Measurements from ENCODE around the gene MAP2K6.

The MAP2K6 gene

GRCh38 chr17:69525920-69526841, 111.7 kb downstream of the MAP2K6 start:
- peak; percentile 63 for DNase-seq (ENCODE audit: insufficient read length, low spot score)
- FAIRE-seq: peak; percentile 23

GRCh38 chr17:69528035-69528434, 113.5 kb downstream of the MAP2K6 start:
- DNase-seq (ENCODE audit: insufficient read length, low spot score): no peak
- FAIRE-seq: no peak

- no peak for DNase-seq (ENCODE audit: insufficient read length, low spot score)
- FAIRE-seq: peak; percentile 59
These were observed 119.2 kb downstream of the MAP2K6 start for GRCh38 chr17:69533481-69534234.

GRCh38 chr17:69534235-69534621, 119.7 kb downstream of the MAP2K6 start:
- no peak for DNase-seq (ENCODE audit: insufficient read length, low spot score)
- FAIRE-seq: no peak

GRCh38 chr17:69535016-69535570, 120.6 kb downstream of the MAP2K6 start:
- DNase-seq (ENCODE audit: insufficient read length, low spot score): no peak
- no peak for FAIRE-seq

- FAIRE-seq: no peak
- DNase-seq (ENCODE audit: insufficient read length, low spot score): no peak
These were observed 124.3 kb downstream of the MAP2K6 start for GRCh38 chr17:69538795-69539194.

GRCh38 chr17:69539274-69539673, 124.8 kb downstream of the MAP2K6 start:
- FAIRE-seq (no peak), DNase-seq (ENCODE audit: insufficient read length, low spot score) (no peak)

GRCh38 chr17:69539781-69540319, 125.4 kb downstream of the MAP2K6 start:
- DNase-seq (ENCODE audit: insufficient read length, low spot score): peak; percentile 43
- FAIRE-seq: peak; percentile 82

- FAIRE-seq (no peak), DNase-seq (ENCODE audit: insufficient read length, low spot score) (no peak)
These were observed 125.9 kb downstream of the MAP2K6 start for GRCh38 chr17:69540356-69540755.

GRCh38 chr17:69547230-69547629, 132.7 kb downstream of the MAP2K6 start:
- FAIRE-seq: no peak
- no peak for DNase-seq (ENCODE audit: insufficient read length, low spot score)

- FAIRE-seq (no peak), DNase-seq (ENCODE audit: insufficient read length, low spot score) (no peak)
These were observed 133.4 kb downstream of the MAP2K6 start for GRCh38 chr17:69547947-69548346.

GRCh38 chr17:69551212-69552010, 136.9 kb downstream of the MAP2K6 start:
- no peak for DNase-seq (ENCODE audit: insufficient read length, low spot score)
- no peak for FAIRE-seq

- FAIRE-seq (no peak), DNase-seq (ENCODE audit: insufficient read length, low spot score) (no peak)
These were observed 138.6 kb downstream of the MAP2K6 start for GRCh38 chr17:69552986-69553667.

- DNase-seq (ENCODE audit: insufficient read length, low spot score) (no peak), FAIRE-seq (no peak)
These were observed 140.6 kb downstream of the MAP2K6 start for GRCh38 chr17:69555056-69555455.

- FAIRE-seq: no peak
These were observed 142.8 kb downstream of the MAP2K6 start for GRCh38 chr17:69557339-69557738.

GRCh38 chr17:69558796-69559195, 144.3 kb downstream of the MAP2K6 start:
- DNase-seq (ENCODE audit: insufficient read length, low spot score) (no peak), FAIRE-seq (no peak)

More at GRCh38 chr17:69557339-69557738, 142.8 kb downstream of the MAP2K6 start:
- DNase-seq (ENCODE audit: insufficient read length, low spot score): no peak

GRCh38 chr17:69560987-69561441, 146.5 kb downstream of the MAP2K6 start:
- no peak for FAIRE-seq

GRCh38 chr17:69561462-69561861, 147.0 kb downstream of the MAP2K6 start:
- peak; percentile 28 for FAIRE-seq
- DNase-seq (ENCODE audit: insufficient read length, low spot score): no peak

More at GRCh38 chr17:69560987-69561441, 146.5 kb downstream of the MAP2K6 start:
- DNase-seq (ENCODE audit: insufficient read length, low spot score): no peak

- DNase-seq (ENCODE audit: insufficient read length, low spot score) (no peak), FAIRE-seq (no peak)
These were observed 150.9 kb downstream of the MAP2K6 start for GRCh38 chr17:69565447-69565846.

GRCh38 chr17:69567130-69567529, 152.6 kb downstream of the MAP2K6 start:
- DNase-seq (ENCODE audit: insufficient read length, low spot score): no peak
- no peak for FAIRE-seq

All from HTR-8/SVneo (cell line).